Esophagus (tissue), 2 donors: ENCODE results near the gene PIK3R2. TPM values are rescaled to one million over a fixed set of nuclear protein-coding genes. Genes with fewer than 3 reads are reported as not detected.

ENCODE experiments used
- H3K27ac ChIP-seq, 2 donors: one replicate each; pipeline ENCODE4 v1.5.1; 2013; ENCODE audit warnings: low read depth in 2 of 2, mild to moderate bottlenecking in 2 of 2, inconsistent platforms in 1 of 2, low read length in 1 of 2, moderate library complexity in 1 of 2
- H3K27me3 ChIP-seq, 2 donors: one replicate each; pipeline ENCODE4 v1.6.1; 2013; ENCODE audit warnings: low read length in 2 of 2, control low read depth in 1 of 2, mild to moderate bottlenecking in 1 of 2; ENCODE audit not compliant: insufficient read depth in 2 of 2, control insufficient read depth in 1 of 2
- H3K36me3 ChIP-seq, 2 donors: one replicate each; pipeline ENCODE4 v1.6.1; 2013; ENCODE audit warnings: low read length in 1 of 2; ENCODE audit not compliant: control insufficient read depth in 2 of 2, insufficient read depth in 2 of 2
- H3K4me1 ChIP-seq, 2 donors: one replicate each; pipeline ENCODE4 v1.6.1; 2013; ENCODE audit warnings: low read length in 1 of 2; ENCODE audit not compliant: control insufficient read depth in 2 of 2, insufficient read depth in 2 of 2
- H3K4me3 ChIP-seq, 2 donors: one replicate each; pipeline ENCODE4 v1.5.1; 2013; ENCODE audit warnings: low read length in 2 of 2, mild to moderate bottlenecking in 2 of 2, low read depth in 1 of 2, moderate library complexity in 1 of 2
- H3K9me3 ChIP-seq, 2 donors: one replicate each; pipeline ENCODE4 v1.6.1; 2013; ENCODE audit warnings: mild to moderate bottlenecking in 2 of 2, low read depth in 1 of 2, low read length in 1 of 2, moderate library complexity in 1 of 2; ENCODE audit not compliant: control insufficient read depth in 2 of 2, insufficient read depth in 1 of 2
- WGBS, 2 donors: extraction: QIAGEN DNeasy Blood & Tissue Kit; methylation state at CpG; one replicate each; pipeline ENCODE4 v1.1.7; 2013; 5-methylcytosine and 5-hydroxymethylcytosine counted together
- polyA plus RNA-seq, 2 donors: library from polyadenylated mRNA; stranded (reverse); fragments of 200-250 nt; gene quantifications; one replicate each; pipeline ENCODE4 v1.2.3, GENCODE V29; 2013
- donor health status: healthy with polysubstance abuse.
- donor health status: Bipolar disorder and iron deficiency.

PIK3R2 gene
- polyA plus RNA-seq, 2 donors: 8.1 to 10.6 TPM

- Histone ChIP-seq H3K4me1 (peaks cover 0 to 7% of the 10 kb centered on the region in 2 donors), H3K27me3 (no peaks in the 10 kb centered on the region), H3K27ac (no peak overlapping the region), H3K36me3 (peaks cover 0 to 14% of the 10 kb centered on the region in 2 donors), H3K4me3 (no peak overlapping the region), H3K9me3 (no peaks in the 10 kb centered on the region)
- 90 to 94% methylated on average over 7 of the region's 7 CpGs for WGBS, 2 donors
These were observed 30.5 kb upstream of the PIK3R2 start for GRCh38 chr19:18122424-18122823.

DNA sequence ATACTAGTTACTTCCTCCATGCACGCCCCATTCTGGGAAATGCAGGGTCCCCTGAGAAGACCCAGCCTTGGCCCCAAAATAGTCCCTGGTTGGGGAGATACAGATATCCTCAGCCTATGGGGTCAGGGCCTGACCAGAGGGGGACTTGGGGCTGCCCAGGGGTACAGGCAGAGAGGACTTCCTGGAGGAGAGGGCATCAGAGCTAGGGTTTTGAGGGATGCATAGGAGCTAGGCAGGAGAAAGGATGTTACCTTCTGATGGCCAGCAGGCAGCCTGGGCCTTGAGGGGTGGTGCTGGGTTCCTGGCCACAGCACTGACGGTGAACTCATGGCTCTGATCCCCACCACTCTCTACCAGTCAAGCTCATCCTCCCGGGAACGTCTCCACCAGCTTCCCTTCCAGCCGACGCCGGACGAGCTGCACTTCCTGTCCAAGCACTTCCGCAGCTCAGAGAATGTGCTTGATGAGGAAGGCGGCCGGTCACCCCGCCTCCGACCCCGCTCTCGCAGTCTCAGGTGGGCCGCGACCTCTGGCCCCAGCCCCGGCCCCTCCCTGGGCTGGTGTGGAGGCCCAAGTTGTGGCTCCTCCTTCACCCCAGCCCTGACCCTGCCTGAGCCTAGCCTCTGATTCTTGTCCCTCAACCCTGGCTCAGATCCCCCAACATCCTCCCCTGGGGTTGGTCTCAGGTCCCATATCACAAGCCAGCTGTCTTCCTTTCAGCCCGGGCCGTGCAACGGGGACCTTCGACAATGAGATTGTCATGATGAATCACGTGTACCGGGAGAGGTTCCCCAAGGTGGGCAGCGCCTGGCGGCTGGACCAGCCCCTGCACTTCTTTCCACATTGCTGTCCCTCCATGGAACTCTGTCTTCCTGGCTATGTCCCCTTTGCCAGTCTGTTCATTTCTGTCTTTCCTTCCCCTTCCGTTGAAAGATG is 29.8 kb upstream of the PIK3R2 start:
- H3K27ac ChIP-seq: no peak overlapping the region
- H3K4me1 ChIP-seq: peaks cover 0 to 6% of the 10 kb centered on the region in 2 donors
- no peaks in the 10 kb centered on the region for H3K9me3 ChIP-seq
- H3K4me3 ChIP-seq: no peak overlapping the region
- H3K36me3 ChIP-seq: peaks cover under 1 to 14% of the 10 kb centered on the region in 2 donors
- no peaks in the 10 kb centered on the region for H3K27me3 ChIP-seq
- WGBS, 2 donors: 78 to 88% methylated on average over 27 of the region's 27 CpGs

- WGBS, 2 donors: 82 to 85% methylated on average over 26 of the region's 26 CpGs
- H3K27me3 ChIP-seq: no peaks in the 10 kb centered on the region
- no peak overlapping the region for H3K4me3 ChIP-seq
- peaks cover 4 to 14% of the 10 kb centered on the region in 2 donors for H3K36me3 ChIP-seq
- H3K9me3 ChIP-seq: no peaks in the 10 kb centered on the region
- no peaks in the 10 kb centered on the region for H3K4me1 ChIP-seq
- no peak overlapping the region for H3K27ac ChIP-seq
These were observed 29.1 kb upstream of the PIK3R2 start for GRCh38 chr19:18123819-18124218.

DNA sequence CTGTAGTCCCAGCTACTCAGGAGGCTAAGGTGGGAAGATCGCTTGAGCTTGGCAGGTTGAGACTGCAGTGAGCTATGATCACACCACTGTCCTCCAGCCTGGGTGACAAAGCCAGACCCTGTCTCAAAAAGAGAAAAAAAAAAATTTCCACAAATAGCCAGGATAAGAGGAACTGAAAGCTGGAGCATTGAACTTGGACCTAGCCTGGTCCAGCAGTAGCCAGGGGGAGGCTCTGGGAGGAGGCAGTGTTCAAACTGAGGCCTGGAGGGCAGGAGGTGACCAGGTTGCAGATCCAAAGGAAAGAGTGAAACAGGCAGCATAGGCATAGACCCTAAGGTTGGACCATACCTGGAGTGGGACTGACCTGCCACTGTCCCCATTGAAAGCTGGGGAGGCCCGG is 26.9 kb upstream of the PIK3R2 start:
- Histone ChIP-seq H3K36me3 (peaks cover 4 to 21% of the 10 kb centered on the region in 2 donors), H3K4me1 (no peaks in the 10 kb centered on the region)
- 76 to 83% methylated on average over 2 of the region's 2 CpGs for WGBS, 2 donors

GRCh38 chr19:18128044-18128443 is 24.9 kb upstream of the PIK3R2 start:
- Histone ChIP-seq H3K4me3 (no peak overlapping the region), H3K4me1 (no peaks in the 10 kb centered on the region), H3K9me3 (no peaks in the 10 kb centered on the region), H3K36me3 (peaks cover 4 to 14% of the 10 kb centered on the region in 2 donors), H3K27me3 (no peaks in the 10 kb centered on the region), H3K27ac (no peak overlapping the region)
- 78 to 81% methylated on average over 3 of the region's 3 CpGs for WGBS, 2 donors

More for the DNA sequence above, 26.9 kb upstream of the PIK3R2 start:
- no peaks in the 10 kb centered on the region for H3K27me3 ChIP-seq
- H3K4me3 ChIP-seq: no peak overlapping the region
- H3K9me3 ChIP-seq: no peaks in the 10 kb centered on the region
- no peak overlapping the region for H3K27ac ChIP-seq

- H3K4me1 ChIP-seq: no peaks in the 10 kb centered on the region
- no peaks in the 10 kb centered on the region for H3K9me3 ChIP-seq
- no peaks in the 10 kb centered on the region for H3K27me3 ChIP-seq
- H3K4me3 ChIP-seq: no peak overlapping the region
- H3K36me3 ChIP-seq: peaks cover 4 to 14% of the 10 kb centered on the region in 2 donors
- WGBS, 2 donors: 96 to 97% methylated on average over 12 of the region's 12 CpGs
- H3K27ac ChIP-seq: no peak overlapping the region
These were observed 24.2 kb upstream of the PIK3R2 start for GRCh38 chr19:18128805-18129204.

DNA sequence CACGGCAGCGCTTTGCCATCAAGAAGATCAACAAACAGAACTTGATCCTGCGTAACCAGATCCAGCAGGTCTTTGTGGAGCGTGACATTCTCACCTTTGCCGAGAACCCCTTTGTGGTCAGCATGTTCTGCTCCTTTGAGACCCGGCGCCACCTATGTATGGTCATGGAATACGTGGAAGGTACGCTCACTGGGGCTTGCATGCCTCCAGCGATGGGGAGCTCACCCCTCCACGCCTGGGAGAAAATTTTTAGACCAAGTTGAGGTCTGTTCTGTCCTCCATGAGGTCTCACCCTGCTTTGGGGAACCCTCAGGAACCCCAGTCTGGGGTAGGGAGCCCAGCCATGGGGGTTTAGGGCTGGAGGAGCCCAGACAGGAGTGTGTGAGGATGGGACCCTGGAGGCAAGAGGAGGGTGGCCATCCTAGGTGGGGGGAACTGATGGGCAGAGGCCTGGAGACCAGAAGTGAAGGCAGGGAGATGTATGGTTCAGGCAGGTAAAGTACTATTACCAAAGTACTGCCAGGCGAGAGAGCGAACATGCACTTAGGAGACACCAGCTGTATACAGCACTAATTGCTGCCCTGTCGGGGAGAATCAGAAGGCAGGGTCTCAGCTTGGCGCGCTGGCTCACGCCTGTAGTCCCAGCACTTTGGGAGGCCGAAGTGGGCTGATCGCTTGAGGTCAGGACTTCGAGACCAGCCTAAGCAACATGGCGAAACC is 22.3 kb upstream of the PIK3R2 start:
- WGBS, 2 donors: 93 to 94% methylated on average over 21 of the region's 21 CpGs
- Histone ChIP-seq H3K27me3 (no peaks in the 10 kb centered on the region), H3K9me3 (no peaks in the 10 kb centered on the region), H3K4me1 (no peaks in the 10 kb centered on the region), H3K36me3 (peaks cover 4 to 20% of the 10 kb centered on the region in 2 donors), H3K4me3 (no peak overlapping the region), H3K27ac (no peak overlapping the region)

DNA sequence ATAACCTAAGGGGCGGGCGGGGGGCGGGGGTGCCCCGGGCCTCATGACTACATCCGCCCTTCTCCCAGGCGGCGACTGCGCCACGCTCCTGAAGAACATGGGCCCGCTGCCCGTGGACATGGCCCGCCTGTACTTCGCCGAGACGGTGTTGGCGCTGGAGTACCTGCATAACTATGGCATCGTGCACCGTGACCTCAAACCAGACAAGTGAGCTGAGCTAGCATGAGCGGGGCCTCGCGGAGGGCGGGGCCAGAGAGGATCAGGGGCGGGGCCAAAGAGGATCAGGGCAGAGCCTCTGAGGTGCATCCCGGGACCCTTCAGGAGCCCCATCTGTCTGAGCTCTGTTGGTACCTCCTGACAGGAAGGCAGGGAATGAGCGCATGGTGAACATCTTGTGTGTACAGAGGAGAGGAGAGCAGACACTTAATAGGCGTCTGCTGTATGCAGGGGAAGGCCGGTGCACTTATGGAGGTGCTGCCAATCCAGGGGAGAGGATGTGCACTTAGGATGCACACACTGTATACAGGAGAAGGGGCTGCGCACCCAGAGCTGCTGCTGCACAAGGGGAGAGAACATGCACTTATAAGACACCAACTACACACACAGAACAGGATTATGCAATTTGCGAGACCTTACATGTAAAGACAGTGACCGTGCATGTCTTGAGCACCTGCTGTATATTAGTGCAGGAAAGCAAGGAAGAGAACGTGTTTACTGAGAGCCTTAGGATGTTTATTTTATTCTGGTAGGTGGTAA is 20.9 kb upstream of the PIK3R2 start:
- no peak overlapping the region for H3K27ac ChIP-seq
- no peaks in the 10 kb centered on the region for H3K27me3 ChIP-seq
- WGBS, 2 donors: 85 to 86% methylated on average over 31 of the region's 31 CpGs
- no peak overlapping the region for H3K4me3 ChIP-seq
- H3K4me1 ChIP-seq: no peaks in the 10 kb centered on the region
- no peaks in the 10 kb centered on the region for H3K9me3 ChIP-seq
- H3K36me3 ChIP-seq: peaks cover 4 to 24% of the 10 kb centered on the region in 2 donors
